Neuron (in vitro differentiated cells): ENCODE results near the gene ISG15.
"Not testable (repeated sequence)": the region's sequence is repeated elsewhere in the genome, so short reads cannot be mapped to it uniquely, and the experiment has no call there.

Experiments
- H2AFZ ChIP-seq: one replicate; pipeline ENCODE4 v1.6.1; 2013; ENCODE audit warnings: low read depth, mild to moderate bottlenecking, inconsistent platforms, low read length, moderate library complexity
- H3K27me3 ChIP-seq: one replicate; pipeline ENCODE4 v1.6.1; 2013; ENCODE audit warnings: low read length; ENCODE audit not compliant: insufficient read depth
- H3K36me3 ChIP-seq: one replicate; pipeline ENCODE4 v1.6.1; 2013; ENCODE audit warnings: low read length; ENCODE audit not compliant: insufficient read depth
- H3K4me1 ChIP-seq: one replicate; pipeline ENCODE4 v1.6.1; 2013; ENCODE audit warnings: low read length; ENCODE audit not compliant: insufficient read depth
- H3K4me3 ChIP-seq: 2 replicates; pipeline ENCODE4 v1.5.1; 2013; ENCODE audit warnings: mild to moderate bottlenecking, low read length, moderate library complexity
- H3K9me3 ChIP-seq: one replicate; pipeline ENCODE4 v1.6.1; 2013; ENCODE audit warnings: low read length

Gene ISG15

DNA sequence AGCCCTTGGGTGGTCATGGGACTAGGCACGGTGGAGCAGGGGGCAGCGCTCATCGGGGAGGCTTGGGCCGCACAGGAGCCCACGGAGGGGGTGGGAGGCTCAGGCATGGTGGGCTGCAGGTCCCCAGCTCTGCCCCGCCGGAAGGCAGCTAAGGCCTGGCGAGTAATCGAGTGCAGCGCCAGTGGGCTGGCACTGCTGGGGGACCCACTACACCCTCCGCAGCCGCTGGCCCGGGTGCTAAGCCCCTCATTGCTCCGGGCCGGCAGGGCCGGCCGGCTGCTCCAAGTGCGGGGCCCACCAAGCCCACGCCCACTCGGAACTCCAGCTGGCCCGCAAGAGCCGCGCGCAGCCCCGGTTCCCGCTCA lies 5.0 kb downstream of the ISG15 start:
- Histone ChIP-seq H3K4me1 (peaks cover 33% of the 10 kb centered on the region), H3K36me3 (peaks cover 10% of the 10 kb centered on the region)
- H3K27me3 ChIP-seq, H3K4me3 ChIP-seq, H3K9me3 ChIP-seq, H2AFZ ChIP-seq: not testable (repeated sequence)

DNA sequence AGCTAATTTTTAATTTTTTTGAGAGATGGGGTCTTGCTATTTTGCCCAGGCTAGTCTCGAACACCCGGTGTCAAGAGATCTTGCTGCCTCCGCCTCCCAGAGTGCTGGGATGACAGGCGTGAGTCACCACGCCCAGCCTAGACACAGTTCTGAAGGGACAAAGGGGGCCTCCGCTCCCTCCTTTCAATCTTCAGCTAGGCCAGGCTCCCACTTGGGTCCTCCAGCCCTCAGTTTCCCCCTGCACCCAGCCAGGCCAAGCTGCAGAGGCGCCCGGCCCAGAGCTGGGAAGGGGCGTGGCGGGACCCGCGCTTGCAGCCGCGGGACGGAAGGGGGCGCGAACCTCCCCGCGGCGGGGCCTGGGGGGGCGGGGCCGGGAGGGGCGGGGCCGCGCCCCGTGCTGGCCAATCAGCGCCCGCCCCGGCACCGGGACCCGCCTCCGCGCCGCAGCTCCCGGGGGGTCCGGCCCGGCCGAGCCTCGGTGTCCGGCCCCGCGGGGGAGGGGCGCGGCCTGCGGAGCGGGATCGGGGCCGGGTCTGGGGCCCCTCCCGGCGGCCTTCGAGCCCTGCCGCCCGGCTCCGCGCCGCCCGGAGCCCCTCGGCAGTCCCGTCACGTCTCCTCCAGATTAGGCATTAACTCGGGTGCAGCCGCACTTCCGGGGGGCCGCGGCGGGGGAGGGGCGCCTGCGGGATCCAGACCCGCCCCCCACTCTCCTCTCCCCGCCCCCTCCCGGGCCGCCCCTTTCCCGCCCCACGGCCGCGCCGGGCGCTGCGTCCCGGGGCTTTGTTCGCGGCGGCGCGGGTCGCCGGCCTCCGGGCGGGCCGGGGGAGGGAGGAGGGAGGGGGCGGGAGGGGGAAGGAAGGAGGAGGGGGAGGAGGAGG lies 6.1 kb downstream of the ISG15 start:
- Histone ChIP-seq H3K9me3 (no peaks in the 10 kb centered on the region), H3K36me3 (peaks cover 12% of the 10 kb centered on the region), H3K4me3 (peak overlapping the region; percentile 40), H2AFZ (no peak overlapping the region), H3K4me1 (peaks cover 25% of the 10 kb centered on the region), H3K27me3 (no peaks in the 10 kb centered on the region)

DNA sequence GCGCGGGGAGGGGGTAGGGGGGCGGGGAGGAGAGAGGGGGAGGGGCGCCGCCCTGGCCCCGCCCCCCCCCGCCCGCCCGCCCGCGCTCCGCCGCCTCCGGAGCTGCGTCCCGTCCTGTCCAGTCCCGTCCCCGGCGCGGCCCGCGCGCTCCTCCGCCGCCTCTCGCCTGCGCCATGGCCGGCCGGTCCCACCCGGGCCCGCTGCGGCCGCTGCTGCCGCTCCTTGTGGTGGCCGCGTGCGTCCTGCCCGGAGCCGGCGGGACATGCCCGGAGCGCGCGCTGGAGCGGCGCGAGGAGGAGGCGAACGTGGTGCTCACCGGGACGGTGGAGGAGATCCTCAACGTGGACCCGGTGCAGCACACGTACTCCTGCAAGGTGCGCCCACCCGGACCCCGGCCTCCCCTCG lies 6.7 kb downstream of the ISG15 start, which contains the start of gene AGRN:
TSS of gene AGRN (plus strand) at position 121 of the 405 bp plus-strand sequence. CDS start at position 174, 53 bp downstream.
- Histone ChIP-seq H3K36me3 (peaks cover 16% of the 10 kb centered on the region), H2AFZ (no peak within 1 kb of the TSS), H3K4me3 (peak within 1 kb of the TSS; percentile 95), H3K9me3 (no peaks in the 10 kb centered on the region), H3K27me3 (no peaks in the 10 kb centered on the region), H3K4me1 (peaks cover 19% of the 10 kb centered on the region)

DNA sequence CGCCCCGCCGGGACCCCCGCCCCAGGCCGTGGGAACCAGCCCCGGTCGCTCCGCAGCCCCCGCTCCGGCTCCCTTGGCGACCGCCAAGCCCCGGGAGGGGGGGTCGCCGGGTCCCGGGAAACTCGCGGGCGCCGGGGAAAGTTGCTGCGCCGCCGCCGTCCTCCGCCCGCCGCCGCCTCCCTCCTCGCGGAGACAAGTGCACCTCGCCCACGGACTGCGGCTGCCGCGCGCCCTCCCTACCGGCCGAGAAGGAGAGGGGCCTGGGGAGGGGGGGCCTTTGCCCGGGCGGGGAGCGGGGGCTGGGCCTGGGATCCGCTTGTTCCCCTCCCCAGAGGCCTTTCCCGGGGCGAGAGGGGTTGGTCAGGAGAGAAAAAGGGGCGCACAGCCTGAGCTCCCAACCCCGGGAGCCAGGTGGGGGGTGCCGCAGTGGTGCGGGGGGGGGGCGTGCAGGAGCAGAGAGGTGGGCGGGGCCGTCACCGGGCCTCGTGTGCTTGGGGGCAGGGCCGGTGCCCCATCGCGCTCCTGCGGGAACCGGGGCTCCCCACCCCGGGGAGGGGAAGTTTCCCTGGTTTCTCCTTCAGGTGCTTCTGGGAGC lies 7.2 kb downstream of the ISG15 start:
- Histone ChIP-seq H3K9me3 (no peaks in the 10 kb centered on the region), H3K27me3 (no peaks in the 10 kb centered on the region), H3K4me1 (peaks cover 19% of the 10 kb centered on the region), H3K36me3 (peaks cover 16% of the 10 kb centered on the region), H2AFZ (no peak overlapping the region), H3K4me3 (peak overlapping the region; percentile 95)

DNA sequence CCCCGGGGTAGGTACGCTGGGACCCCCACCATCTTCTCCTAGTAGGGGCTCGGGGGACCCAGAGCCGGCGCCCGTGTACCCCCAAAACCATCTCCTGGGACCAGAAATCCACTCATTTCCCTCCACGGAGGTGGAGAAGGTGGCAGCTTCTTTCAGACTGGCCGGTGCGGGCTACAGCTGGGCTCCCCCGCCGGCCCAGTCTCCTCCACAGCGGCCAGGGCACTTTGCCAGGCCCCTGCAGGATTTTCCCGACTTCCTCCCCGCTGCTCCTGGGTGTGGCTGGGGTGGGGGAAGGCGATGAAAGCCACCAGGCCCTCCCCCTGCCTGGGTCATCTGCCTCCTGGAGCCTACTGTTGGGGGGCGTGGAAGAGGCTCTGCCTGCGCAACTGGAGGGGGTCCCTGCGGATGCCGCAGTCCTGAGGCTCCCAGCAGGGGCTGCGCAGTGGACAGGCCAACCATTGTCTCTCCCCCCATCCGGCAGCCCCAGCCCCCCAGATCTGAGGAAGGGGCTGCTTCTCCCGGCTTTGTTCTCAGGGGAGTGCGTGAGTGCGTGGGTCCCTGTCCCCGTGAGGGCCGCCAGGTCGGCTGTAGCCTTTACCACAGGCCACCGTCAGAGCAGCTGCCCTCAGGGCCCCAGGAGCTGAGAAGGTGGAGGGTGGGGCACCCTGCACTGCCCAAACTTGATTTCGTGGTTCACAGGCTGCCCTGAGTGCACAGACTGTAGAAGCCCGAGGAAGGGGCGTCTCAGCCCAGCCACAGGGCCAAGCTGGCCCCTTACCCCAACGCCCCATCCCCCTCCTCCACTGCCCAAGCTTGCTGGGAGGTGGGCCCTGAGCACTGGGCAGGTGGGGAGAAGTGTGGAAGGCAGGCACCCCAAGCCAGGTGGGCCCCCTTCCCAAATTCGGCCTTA lies 8.0 kb downstream of the ISG15 start:
- H2AFZ ChIP-seq, result no peak overlapping the region
- no peaks in the 10 kb centered on the region for H3K27me3 ChIP-seq
- H3K4me1 ChIP-seq, result peaks cover 19% of the 10 kb centered on the region
- H3K4me3 ChIP-seq, result peak overlapping the region; percentile 95
- no peaks in the 10 kb centered on the region for H3K9me3 ChIP-seq
- H3K36me3 ChIP-seq, result peaks cover 16% of the 10 kb centered on the region

DNA sequence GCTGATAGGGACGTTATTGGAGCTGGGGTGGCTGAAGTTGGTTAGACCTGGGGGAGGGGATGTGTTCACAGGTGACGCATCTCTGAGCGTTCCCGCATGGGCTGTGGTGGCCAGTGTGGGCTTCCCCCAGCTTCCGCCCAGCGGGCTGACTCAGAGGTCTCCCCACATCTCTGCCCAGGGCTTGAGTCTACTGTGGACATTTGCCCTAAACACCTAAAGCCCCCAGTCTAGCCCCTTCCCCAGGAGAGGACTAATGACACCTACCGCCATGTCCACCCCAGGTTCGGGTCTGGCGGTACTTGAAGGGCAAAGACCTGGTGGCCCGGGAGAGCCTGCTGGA lies 8.6 kb downstream of the ISG15 start:
- peaks cover 21% of the 10 kb centered on the region for H3K4me1 ChIP-seq
- H3K9me3 ChIP-seq, result no peaks in the 10 kb centered on the region
- H3K4me3 ChIP-seq, result no peak overlapping the region

DNA sequence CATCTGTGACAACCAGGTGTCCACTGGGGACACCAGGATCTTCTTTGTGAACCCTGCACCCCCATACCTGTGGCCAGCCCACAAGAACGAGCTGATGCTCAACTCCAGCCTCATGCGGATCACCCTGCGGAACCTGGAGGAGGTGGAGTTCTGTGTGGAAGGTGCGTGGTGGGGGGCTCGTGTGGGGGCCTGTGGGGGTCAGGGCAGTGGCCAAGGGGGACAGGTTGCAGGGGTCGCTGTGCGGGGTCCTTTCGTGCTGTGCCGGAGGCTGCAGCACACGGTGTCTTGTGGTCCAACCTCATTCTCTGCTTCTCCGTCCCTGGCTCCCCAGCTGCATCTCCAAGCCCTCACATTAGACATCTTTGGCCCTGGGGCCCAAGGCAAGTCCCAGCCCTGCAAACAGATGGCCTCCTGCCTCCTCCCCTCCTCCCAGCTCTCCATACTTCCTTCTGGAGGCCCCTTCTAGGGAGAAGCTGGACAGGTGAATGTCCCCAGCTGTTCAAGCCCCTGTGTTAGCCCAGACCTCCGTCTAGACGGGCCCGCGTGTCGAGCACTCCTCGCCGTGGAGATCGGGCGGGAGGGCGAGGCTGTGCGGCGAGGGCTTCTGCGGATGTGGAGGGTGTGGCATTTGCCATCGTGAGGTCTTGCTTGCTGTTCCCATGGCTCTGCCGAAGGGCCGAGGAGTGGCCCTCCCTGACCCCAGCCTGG lies 9.2 kb downstream of the ISG15 start:
- no peak overlapping the region for H3K4me3 ChIP-seq
- H3K9me3 ChIP-seq, result no peaks in the 10 kb centered on the region
- peaks cover 16% of the 10 kb centered on the region for H3K36me3 ChIP-seq
- H3K4me1 ChIP-seq, result peaks cover 21% of the 10 kb centered on the region
- H3K27me3 ChIP-seq, result no peaks in the 10 kb centered on the region
- H2AFZ ChIP-seq, result no peak overlapping the region

More for the DNA sequence above, 8.6 kb downstream of the ISG15 start:
- peaks cover 16% of the 10 kb centered on the region for H3K36me3 ChIP-seq
- H2AFZ ChIP-seq, result no peak overlapping the region
- no peaks in the 10 kb centered on the region for H3K27me3 ChIP-seq

DNA sequence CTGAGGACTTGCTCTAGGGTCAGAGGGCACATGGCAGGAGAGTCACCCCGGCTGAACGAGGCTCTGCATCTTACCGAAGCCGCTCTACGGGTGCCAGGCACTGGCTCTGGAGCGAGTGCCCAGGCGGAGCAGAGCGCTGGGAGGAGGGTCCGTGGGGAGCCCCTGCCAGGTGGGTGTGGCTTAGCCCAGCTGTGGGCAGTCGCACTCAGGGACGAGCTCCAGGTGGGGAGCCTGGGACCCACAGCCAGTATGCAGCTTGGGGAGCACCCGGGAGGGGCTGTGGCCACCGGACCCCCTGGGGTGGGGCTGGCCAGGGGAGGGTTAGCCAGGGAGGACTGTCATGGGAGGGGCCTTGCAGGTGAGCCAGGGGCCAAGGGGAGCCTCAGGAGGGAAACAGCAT lies 10.4 kb downstream of the ISG15 start:
- no peak overlapping the region for H3K4me3 ChIP-seq
- H3K27me3 ChIP-seq, result no peaks in the 10 kb centered on the region
- no peaks in the 10 kb centered on the region for H3K9me3 ChIP-seq
- peaks cover 16% of the 10 kb centered on the region for H3K36me3 ChIP-seq
- H3K4me1 ChIP-seq, result peaks cover 21% of the 10 kb centered on the region
- H2AFZ ChIP-seq, result no peak overlapping the region

DNA sequence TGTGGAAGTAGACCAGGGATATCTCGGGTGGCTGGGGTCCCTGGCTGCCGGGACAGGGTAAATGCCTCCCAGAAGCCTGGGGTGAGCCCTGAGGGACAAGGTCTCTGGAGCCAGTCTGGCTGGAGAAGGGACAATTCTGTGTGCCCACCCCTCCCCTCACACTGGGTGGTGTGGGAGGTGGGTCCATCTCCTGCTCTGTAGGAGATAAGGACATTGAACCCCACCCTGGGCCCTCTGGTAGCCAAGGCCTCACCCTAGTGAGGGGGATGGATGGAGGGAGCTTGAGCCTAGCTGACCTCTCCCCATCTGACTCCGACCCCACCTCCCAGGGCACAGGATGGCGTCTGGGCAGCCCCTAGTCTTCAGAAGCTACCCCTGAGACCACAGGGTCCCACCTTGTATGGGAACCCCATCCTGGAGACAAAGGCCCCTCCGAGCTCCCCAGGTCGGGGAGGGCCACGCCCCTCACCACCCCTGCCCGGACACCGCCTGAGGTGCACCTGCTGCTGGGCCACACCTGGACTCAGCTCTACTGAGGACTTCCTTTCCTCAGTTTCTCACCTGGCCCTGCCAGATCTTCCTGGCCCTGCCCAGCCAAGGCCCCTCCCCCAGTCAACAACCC lies 11.0 kb downstream of the ISG15 start:
- H3K4me3 ChIP-seq, result no peak overlapping the region
- peaks cover 19% of the 10 kb centered on the region for H3K4me1 ChIP-seq

DNA sequence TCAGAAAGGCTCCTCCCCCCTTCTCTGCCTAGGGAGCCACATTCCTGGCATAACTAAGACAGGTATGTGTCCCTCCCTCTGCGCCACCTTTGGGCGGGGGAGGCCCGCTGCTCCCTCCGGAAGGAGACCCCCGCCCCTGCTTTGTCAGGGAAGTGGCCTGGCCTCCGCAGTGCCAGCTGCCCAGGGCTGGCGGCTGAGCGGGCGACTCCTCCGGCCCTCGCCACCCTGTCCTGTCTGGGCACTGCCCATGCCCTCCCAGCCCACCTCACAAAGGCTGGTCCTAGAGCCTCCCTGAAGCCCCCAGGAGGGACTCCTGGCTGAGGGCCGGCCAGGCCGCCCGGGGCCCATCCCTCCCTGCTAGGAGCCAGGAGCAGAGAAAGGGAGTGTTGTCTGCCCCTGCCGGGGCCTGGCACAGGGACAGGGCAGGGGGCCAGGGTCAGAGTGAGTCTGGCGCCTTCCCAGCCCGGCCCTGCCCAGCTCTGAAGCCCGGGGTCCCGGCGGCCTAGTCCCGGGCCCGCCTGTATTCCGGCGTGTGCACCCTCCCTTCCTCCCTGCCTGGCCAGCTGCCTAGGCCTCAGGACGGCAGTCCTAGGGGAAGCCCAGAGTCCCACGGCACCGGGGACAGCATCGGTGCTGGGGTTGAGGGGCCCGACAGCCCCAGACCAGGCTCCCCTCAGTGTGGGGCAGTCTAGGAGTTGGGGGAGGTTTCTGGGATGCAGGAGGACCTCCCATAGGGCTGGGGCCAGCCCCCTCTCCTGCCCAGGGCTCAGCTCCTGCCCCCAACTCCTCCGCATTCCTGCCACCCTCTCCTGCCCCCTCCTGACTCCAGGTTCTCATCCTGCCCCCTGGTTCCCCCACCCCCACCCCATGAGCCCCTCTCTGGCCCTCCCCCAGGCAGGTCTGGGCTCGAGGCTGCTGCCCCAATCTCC lies 11.7 kb downstream of the ISG15 start:
- Histone ChIP-seq H3K36me3 (peaks cover 16% of the 10 kb centered on the region), H3K27me3 (no peaks in the 10 kb centered on the region), H3K4me1 (peaks cover 19% of the 10 kb centered on the region), H3K4me3 (no peak overlapping the region), H2AFZ (no peak overlapping the region), H3K9me3 (no peaks in the 10 kb centered on the region)

More for the DNA sequence above, 11.0 kb downstream of the ISG15 start:
- Histone ChIP-seq H3K36me3 (peaks cover 16% of the 10 kb centered on the region), H3K9me3 (no peaks in the 10 kb centered on the region), H2AFZ (no peak overlapping the region), H3K27me3 (no peaks in the 10 kb centered on the region)

DNA sequence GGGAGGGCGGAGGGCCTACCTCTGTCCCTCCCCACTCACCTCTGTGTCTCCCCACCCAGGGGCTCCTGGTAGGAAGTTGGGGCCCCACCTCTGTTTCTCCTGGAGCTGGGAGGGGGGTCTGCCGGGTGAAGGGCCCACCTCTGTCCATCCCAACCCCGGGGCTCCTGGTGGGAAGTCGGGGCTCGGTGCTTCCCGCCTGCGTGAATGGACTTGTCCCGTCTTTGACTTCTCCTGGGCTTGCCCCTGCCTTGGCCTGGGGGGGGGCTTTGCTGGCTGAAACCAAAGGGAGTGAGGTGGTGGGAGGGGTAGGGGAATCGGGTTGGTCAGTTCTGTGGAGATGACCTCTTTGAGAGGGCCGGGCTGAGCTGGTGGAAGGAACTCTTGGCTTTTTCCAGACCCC lies 12.4 kb downstream of the ISG15 start:
- Histone ChIP-seq H3K4me3 (no peak overlapping the region), H2AFZ (no peak overlapping the region), H3K9me3 (no peaks in the 10 kb centered on the region), H3K4me1 (peaks cover 19% of the 10 kb centered on the region), H3K27me3 (no peaks in the 10 kb centered on the region), H3K36me3 (peaks cover 16% of the 10 kb centered on the region)
